ENCODE data around the gene PDGFA. TPM values are rescaled to one million over a fixed set of nuclear protein-coding genes. Genes with fewer than 3 reads are reported as not detected.
A peak's percentile ranks its signal among the peaks of the same experiment; 100 is the strongest.

PDGFA gene
- total and polyA plus RNA-seq, 8 donors: 25.9 to 69.4 (median 36.3) TPM

DNA sequence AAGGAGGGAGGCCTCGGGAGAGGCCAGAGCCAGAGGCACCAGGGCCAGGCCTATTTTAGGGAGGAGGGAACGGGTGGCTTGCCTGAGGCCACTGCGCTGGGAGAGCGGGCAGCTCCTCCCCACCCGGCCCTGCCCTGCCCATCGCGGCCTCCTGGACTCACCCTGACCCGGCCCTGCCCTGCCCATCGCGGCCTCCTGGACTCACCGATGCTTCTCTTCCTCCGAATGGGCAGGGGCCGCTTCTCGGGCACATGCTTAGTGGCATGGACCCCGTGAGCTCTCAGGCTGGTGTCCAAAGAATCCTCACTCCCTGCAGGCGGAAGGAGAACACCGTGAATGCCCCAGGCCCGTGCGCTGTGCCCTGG, 7.5 kb downstream of the PDGFA start:
- Histone ChIP-seq H3K4me1 (peaks cover 5 to 24% of the 10 kb centered on the region in 2 donors), H3K36me3 (peaks cover 0 to 32% of the 10 kb centered on the region in 2 donors), H3K27ac (no peak overlapping the region), H3K27me3 (peaks cover 0 to 23% of the 10 kb centered on the region in 2 donors), H3K9me3 (no peaks in the 10 kb centered on the region), H3K4me3 (no peak overlapping the region)
- TF ChIP-seq, protein P1, sequence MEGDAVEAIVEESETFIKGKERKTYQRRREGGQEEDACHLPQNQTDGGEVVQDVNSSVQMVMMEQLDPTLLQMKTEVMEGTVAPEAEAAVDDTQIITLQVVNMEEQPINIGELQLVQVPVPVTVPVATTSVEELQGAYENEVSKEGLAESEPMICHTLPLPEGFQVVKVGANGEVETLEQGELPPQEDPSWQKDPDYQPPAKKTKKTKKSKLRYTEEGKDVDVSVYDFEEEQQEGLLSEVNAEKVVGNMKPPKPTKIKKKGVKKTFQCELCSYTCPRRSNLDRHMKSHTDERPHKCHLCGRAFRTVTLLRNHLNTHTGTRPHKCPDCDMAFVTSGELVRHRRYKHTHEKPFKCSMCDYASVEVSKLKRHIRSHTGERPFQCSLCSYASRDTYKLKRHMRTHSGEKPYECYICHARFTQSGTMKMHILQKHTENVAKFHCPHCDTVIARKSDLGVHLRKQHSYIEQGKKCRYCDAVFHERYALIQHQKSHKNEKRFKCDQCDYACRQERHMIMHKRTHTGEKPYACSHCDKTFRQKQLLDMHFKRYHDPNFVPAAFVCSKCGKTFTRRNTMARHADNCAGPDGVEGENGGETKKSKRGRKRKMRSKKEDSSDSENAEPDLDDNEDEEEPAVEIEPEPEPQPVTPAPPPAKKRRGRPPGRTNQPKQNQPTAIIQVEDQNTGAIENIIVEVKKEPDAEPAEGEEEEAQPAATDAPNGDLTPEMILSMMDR (IDR thresholded peaks at IDR 0.05): no peak
- ATAC-seq: peak; percentile 10
- DNase-seq: peak in 1 of 4 donors; percentile 76
- intact Hi-C loops (cut with DNase I): no loop called here

DNA sequence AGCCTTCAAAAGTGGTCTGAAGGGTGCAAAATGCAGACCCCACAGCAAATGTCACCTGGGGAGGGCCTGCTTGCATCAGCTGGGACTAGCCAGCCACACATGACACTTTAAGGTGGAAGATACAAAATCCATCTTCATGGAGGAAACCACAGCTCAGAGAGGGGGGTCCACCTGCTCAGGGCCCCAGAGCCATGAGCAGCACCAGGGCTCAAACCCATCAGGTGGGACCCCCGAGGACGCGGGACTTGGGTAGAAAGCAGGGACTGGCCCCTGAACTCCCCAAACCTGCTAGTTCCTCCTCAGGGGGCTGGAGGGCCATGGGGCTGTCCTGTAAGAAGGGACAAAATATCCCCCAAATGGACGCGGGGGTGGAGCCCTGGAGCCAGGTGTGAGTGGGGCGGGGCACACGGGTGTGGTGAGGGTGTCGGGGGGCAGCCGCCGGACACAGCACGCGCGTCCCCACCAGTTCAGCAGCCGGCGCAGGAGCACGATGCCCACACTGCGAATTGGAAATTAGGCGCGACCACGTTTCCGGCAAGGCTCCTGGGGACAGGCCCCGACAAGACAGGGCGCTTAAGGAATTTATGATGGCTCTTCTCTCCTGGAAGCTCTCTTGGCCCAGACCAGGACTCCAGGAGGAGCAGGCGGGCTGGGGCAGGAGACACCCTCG, 8.0 kb downstream of the PDGFA start:
- Histone ChIP-seq H3K4me1 (peaks cover 5 to 20% of the 10 kb centered on the region in 2 donors), H3K27ac (no peak overlapping the region)
- TF ChIP-seq, protein P1 (IDR thresholded peaks at IDR 0.05): no peak

DNA sequence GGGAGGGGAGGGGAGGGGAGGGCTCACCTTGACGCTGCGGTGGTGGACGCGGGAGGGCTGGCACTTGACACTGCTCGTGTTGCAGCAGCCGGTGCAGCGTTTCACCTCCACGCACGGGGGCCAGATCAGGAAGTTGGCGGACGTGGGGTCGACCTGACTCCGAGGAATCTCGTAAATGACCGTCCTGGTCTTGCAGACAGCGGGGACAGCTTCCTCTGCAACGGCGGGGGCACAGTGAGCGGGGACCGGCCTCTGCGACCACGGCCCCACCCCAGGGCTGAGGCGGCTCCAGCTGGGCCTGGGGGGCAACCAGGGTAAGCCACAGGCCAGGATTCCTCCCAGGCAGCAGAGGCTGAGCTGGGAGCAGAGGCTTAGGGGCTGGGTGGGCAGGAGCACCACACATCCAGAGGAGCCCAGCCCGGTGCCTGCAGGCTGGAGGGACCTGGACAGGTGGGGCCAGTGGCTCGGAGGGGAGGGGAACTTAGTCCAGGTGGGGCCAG, 8.8 kb downstream of the PDGFA start:
- Histone ChIP-seq H3K36me3 (peaks cover 0 to 37% of the 10 kb centered on the region in 2 donors), H3K4me1 (peaks cover 5 to 14% of the 10 kb centered on the region in 2 donors), H3K27ac (no peak overlapping the region), H3K27me3 (peaks cover 0 to 12% of the 10 kb centered on the region in 2 donors), H3K9me3 (no peaks in the 10 kb centered on the region), H3K4me3 (no peak overlapping the region)
- intact Hi-C loops (cut with DNase I): no loop called here
- TF ChIP-seq, protein P1 (IDR thresholded peaks at IDR 0.05): no peak
- peak in 1 of 4 donors; percentile 72 for DNase-seq
- ATAC-seq: no peak

More for the DNA sequence above, 8.0 kb downstream of the PDGFA start:
- intact Hi-C loops (cut with DNase I): no loop called here
- peaks cover 0 to 18% of the 10 kb centered on the region in 2 donors for H3K27me3 ChIP-seq
- no peak for ATAC-seq
- no peak overlapping the region for H3K4me3 ChIP-seq
- no peaks in the 10 kb centered on the region for H3K9me3 ChIP-seq
- DNase-seq: peak in 1 of 4 donors; percentile 62
- H3K36me3 ChIP-seq: peaks cover 0 to 33% of the 10 kb centered on the region in 2 donors

DNA sequence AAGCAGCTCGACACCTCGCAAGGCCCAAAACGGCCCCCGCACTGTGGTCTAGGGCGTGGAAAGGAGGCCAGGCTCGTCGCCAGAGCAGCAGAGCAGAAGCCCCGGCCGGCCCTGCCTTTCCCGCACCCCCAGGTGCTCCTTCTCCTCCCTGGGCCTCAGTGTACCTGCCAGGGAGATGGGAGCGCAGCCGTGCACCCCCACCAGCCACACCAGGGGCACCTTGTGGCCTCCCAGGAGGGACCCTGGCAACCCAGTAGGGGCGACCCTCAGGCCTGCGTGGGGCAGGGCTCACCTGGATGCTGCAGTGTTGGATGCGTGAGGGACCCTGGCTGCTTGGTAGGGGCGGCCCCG, 9.5 kb downstream of the PDGFA start:
- H3K4me1 ChIP-seq: peaks cover 5 to 14% of the 10 kb centered on the region in 2 donors
- peaks cover 0 to 37% of the 10 kb centered on the region in 2 donors for H3K36me3 ChIP-seq
- TF ChIP-seq, protein P1 (IDR thresholded peaks at IDR 0.05): no peak
- peaks cover 0 to 5% of the 10 kb centered on the region in 2 donors for H3K27me3 ChIP-seq
- H3K4me3 ChIP-seq: no peak overlapping the region
- no peak for ATAC-seq
- DNase-seq: peak in 1 of 4 donors; percentile 78
- no peak overlapping the region for H3K27ac ChIP-seq
- no peaks in the 10 kb centered on the region for H3K9me3 ChIP-seq
- intact Hi-C loops (cut with DNase I): no loop called here

DNA sequence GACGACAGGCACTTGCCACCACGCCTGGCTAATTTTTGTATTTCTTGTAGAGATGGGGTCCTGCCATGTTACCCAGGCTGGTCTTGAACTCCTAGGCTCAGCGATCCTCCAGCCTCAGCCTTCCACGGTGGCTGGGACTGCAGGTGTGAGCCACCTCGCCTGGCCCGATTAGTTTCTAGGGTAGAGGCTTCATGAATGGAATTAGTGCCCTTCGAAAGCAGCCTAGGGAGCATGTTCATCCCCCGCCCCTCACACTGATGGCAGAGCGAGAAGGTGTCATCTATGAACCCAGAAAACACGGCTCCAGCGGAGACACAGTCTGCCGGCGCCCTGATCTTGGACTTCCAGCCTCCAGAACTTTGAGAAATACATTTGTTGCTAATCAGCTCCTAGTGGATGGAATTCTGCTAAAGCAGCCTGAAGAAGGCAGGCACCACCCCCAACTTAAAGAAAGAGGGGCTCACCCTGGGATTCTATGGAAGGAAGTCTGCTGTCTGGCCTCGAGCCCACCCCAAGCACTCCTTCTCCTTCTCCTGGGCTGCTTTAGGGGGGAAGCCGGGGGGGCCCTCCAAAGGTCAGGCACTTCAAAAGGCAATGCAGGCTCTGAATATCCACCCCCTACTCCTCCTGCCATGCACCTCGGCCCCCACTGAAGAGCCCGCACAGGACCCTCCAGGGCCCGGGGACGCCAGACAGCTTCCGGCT, 10.1 kb downstream of the PDGFA start:
- Histone ChIP-seq H3K4me3 (no peak overlapping the region), H3K36me3 (peaks cover 0 to 37% of the 10 kb centered on the region in 2 donors), H3K9me3 (no peaks in the 10 kb centered on the region), H3K27me3 (peaks cover 0 to 2% of the 10 kb centered on the region in 2 donors), H3K4me1 (peaks cover 5 to 18% of the 10 kb centered on the region in 2 donors), H3K27ac (no peak overlapping the region)
- TF ChIP-seq, protein P1 (IDR thresholded peaks at IDR 0.05): no peak
- intact Hi-C loops (cut with DNase I): no loop called here
- DNase-seq (peak in 1 of 4 donors; percentile 38), ATAC-seq (no peak)
